NCI-H146 (cell line): ENCODE data around the gene F9.
"Not testable (repeated sequence)": the region's sequence is repeated elsewhere in the genome, so short reads cannot be mapped to it uniquely, and the experiment has no call there.

Experiments used
- DNase-seq: peaks from one replicate; lab custom pipeline; 2025; lab: John Stamatoyannopoulos, UW

The F9 gene

GRCh38 chrX:139530550-139530949 is at the start of gene F9:
TSS of gene F9 (plus strand) at chrX:139530739. CDS start at chrX:139530765, 26 bp downstream.
- no peak for DNase-seq

- no peak for DNase-seq
These were observed 46.8 kb upstream of the F9 start for GRCh38 chrX:139483699-139484098.

- DNase-seq: no peak
These were observed 45.9 kb upstream of the F9 start for GRCh38 chrX:139484591-139484990.

- no peak for DNase-seq
These were observed 35.2 kb upstream of the F9 start for GRCh38 chrX:139495324-139495723.

- no peak for DNase-seq
These were observed 24.2 kb upstream of the F9 start for GRCh38 chrX:139506333-139506732.

- no peak for DNase-seq
These were observed 22.4 kb upstream of the F9 start for GRCh38 chrX:139508099-139508498.

- DNase-seq: no peak
These were observed 12.1 kb upstream of the F9 start for GRCh38 chrX:139518475-139518874.

GRCh38 chrX:139528829-139529228 is 1.7 kb upstream of the F9 start:
- not testable (repeated sequence) for DNase-seq

- DNase-seq: no peak
These were observed 2.3 kb downstream of the F9 start for GRCh38 chrX:139532834-139533233.

GRCh38 chrX:139533444-139533843 is 2.9 kb downstream of the F9 start:
- no peak for DNase-seq

GRCh38 chrX:139538907-139539790 is 8.6 kb downstream of the F9 start:
- no peak for DNase-seq

GRCh38 chrX:139542652-139543051 is 12.1 kb downstream of the F9 start:
- DNase-seq: no peak

GRCh38 chrX:139543920-139544319 is 13.4 kb downstream of the F9 start:
- DNase-seq: no peak

GRCh38 chrX:139544591-139544990 is 14.1 kb downstream of the F9 start:
- DNase-seq: no peak

- no peak for DNase-seq
These were observed 23.8 kb downstream of the F9 start for GRCh38 chrX:139554376-139554775.

GRCh38 chrX:139554991-139555675 is 24.6 kb downstream of the F9 start:
- DNase-seq: no peak

GRCh38 chrX:139559383-139560042 is 29.0 kb downstream of the F9 start:
- DNase-seq: no peak

GRCh38 chrX:139560221-139560620 is 29.7 kb downstream of the F9 start:
- DNase-seq: no peak

GRCh38 chrX:139563251-139563650 is 32.7 kb downstream of the F9 start:
- no peak for DNase-seq

- DNase-seq: no peak
These were observed 36.4 kb downstream of the F9 start for GRCh38 chrX:139566981-139567380.

- DNase-seq: no peak
These were observed 50.5 kb downstream of the F9 start for GRCh38 chrX:139581068-139581467.

GRCh38 chrX:139585613-139586012 is 55.1 kb downstream of the F9 start:
- DNase-seq: no peak

- no peak for DNase-seq
These were observed 65.5 kb downstream of the F9 start for GRCh38 chrX:139596068-139596467.
